OCI-LY1 (cell line): ENCODE data around the gene ANTXR1.

Experiments used
- H2AFZ ChIP-seq: fragments of 200-600 bp; sonication (generic), shearing (Covaris generic); 2 replicates; pipeline ENCODE4 v1.6.0; 2014; ENCODE audit warnings: antibody characterized with exemption, mild to moderate bottlenecking, low read length
- H3F3A ChIP-seq: fragments of 200-600 bp; sonication (generic), shearing (Covaris generic); 2 replicates; pipeline ENCODE4 v1.6.0; 2014; ENCODE audit warnings: mild to moderate bottlenecking, antibody characterized with exemption, low read length, moderate library complexity; ENCODE audit not compliant: insufficient read depth
- H3K27ac ChIP-seq: fragments of 200-600 bp; sonication (generic); 2 replicates; pipeline ENCODE4 v1.5.1; 2014; ENCODE audit warnings: low read length, mixed run types, mild to moderate bottlenecking, low read depth; ENCODE audit not compliant: poor library complexity, severe bottlenecking
- H3K27me3 ChIP-seq: fragments of 200-600 bp; sonication (generic); 2 replicates; pipeline ENCODE4 v1.6.0; 2014; ENCODE audit warnings: antibody characterized with exemption, mild to moderate bottlenecking, low read length, moderate library complexity; ENCODE audit not compliant: insufficient read depth
- H3K36me3 ChIP-seq: fragments of 200-600 bp; sonication (generic); 2 replicates; pipeline ENCODE4 v1.6.1; 2014; ENCODE audit warnings: mild to moderate bottlenecking, antibody characterized with exemption, low read length, moderate library complexity, mixed read lengths; ENCODE audit not compliant: insufficient read depth
- H3K4me1 ChIP-seq: fragments of 200-600 bp; sonication (generic); 2 replicates; pipeline ENCODE4 v1.5.1; 2014; ENCODE audit warnings: mild to moderate bottlenecking, low read length, moderate library complexity; ENCODE audit not compliant: insufficient read depth, severe bottlenecking
- H3K4me2 ChIP-seq: fragments of 200-600 bp; sonication (generic), shearing (Covaris generic); 2 replicates; pipeline ENCODE4 v1.6.1; 2014; ENCODE audit warnings: low read length
- H3K4me3 ChIP-seq: fragments of 200-600 bp; sonication (generic); 2 replicates; pipeline ENCODE4 v1.5.1; 2014; ENCODE audit warnings: low read length, low read depth, mild to moderate bottlenecking, mixed read lengths; ENCODE audit not compliant: poor library complexity, severe bottlenecking
- H3K79me2 ChIP-seq: fragments of 200-600 bp; shearing (Covaris generic); 2 replicates; pipeline ENCODE4 v1.6.1; 2016; ENCODE audit warnings: mixed run types, low read length, mixed read lengths; ENCODE audit not compliant: insufficient read depth
- H3K9ac ChIP-seq: fragments of 200-600 bp; sonication (generic), shearing (Covaris generic); 2 replicates; pipeline ENCODE4 v1.6.1; 2014; ENCODE audit warnings: mild to moderate bottlenecking, low read length, mixed read lengths
- H3K9me2 ChIP-seq: fragments of 200-600 bp; sonication (generic), shearing (Covaris generic); 2 replicates; pipeline ENCODE4 v1.6.1; 2014; ENCODE audit warnings: low read depth, mild to moderate bottlenecking, low read length, mixed read lengths
- H3K9me3 ChIP-seq: fragments of 200-600 bp; shearing (Covaris generic); 2 replicates; pipeline ENCODE4 v1.6.1; 2014; ENCODE audit warnings: low read length, mixed read lengths
- H4K20me1 ChIP-seq: fragments of 200-600 bp; sonication (generic), shearing (Covaris generic); 2 replicates; pipeline ENCODE4 v1.6.0; 2016; ENCODE audit warnings: mild to moderate bottlenecking, low read length; ENCODE audit not compliant: insufficient read depth
- EZH2 ChIP-seq: fragments of 200-600 bp; sonication (generic), shearing (Covaris generic); IDR thresholded peaks from 2 replicates; pipeline ENCODE4 v1.8.0; 2017; ENCODE audit warnings: borderline replicate concordance, mixed run types, mild to moderate bottlenecking, antibody characterized with exemption, low read length, moderate library complexity, mixed read lengths
- TF ChIP-seq, protein P1 (sequence below): fragments of 200-600 bp; sonication (generic), shearing (Covaris generic); IDR thresholded peaks from 2 replicates; pipeline ENCODE4 v1.5.1; 2017; ENCODE audit warnings: mild to moderate bottlenecking, antibody characterized with exemption, low read length, moderate library complexity, mixed read lengths

Gene ANTXR1

DNA sequence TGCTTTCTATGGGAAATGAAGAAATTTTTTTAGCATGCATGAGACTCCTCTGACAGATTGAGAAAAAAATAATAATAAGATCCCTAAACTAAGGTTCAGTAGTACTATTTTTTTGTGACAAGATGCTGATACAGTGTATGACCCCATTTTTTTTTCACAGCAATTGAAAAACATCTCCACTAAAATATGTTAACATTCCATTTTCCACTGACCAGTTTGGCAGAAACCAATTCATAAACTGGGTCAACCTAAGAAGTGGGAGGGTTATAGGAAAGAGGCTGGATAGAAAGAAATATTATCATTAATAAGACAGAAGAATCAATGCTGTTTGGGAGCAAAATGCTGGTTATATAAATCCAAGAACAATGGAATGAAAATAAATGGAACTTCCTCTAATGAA is 182.7 kb downstream of the ANTXR1 start:
- no peaks in the 10 kb centered on the region for H3K9me2 ChIP-seq
- no peaks in the 10 kb centered on the region for H3K4me1 ChIP-seq
- no peak overlapping the region for H2AFZ ChIP-seq
- H3K9ac ChIP-seq: no peak overlapping the region
- TF ChIP-seq, protein P1, sequence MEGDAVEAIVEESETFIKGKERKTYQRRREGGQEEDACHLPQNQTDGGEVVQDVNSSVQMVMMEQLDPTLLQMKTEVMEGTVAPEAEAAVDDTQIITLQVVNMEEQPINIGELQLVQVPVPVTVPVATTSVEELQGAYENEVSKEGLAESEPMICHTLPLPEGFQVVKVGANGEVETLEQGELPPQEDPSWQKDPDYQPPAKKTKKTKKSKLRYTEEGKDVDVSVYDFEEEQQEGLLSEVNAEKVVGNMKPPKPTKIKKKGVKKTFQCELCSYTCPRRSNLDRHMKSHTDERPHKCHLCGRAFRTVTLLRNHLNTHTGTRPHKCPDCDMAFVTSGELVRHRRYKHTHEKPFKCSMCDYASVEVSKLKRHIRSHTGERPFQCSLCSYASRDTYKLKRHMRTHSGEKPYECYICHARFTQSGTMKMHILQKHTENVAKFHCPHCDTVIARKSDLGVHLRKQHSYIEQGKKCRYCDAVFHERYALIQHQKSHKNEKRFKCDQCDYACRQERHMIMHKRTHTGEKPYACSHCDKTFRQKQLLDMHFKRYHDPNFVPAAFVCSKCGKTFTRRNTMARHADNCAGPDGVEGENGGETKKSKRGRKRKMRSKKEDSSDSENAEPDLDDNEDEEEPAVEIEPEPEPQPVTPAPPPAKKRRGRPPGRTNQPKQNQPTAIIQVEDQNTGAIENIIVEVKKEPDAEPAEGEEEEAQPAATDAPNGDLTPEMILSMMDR: no peak
- no peak for TF ChIP-seq EZH2
- H3K4me3 ChIP-seq: no peak overlapping the region
- no peak overlapping the region for H3K4me2 ChIP-seq
- H3K9me3 ChIP-seq: no peaks in the 10 kb centered on the region
- no peaks in the 10 kb centered on the region for H3K36me3 ChIP-seq
- H4K20me1 ChIP-seq: no peaks in the 10 kb centered on the region
- H3K27ac ChIP-seq: no peak overlapping the region
- no peaks in the 10 kb centered on the region for H3K27me3 ChIP-seq
- no peaks in the 10 kb centered on the region for H3F3A ChIP-seq
- H3K79me2 ChIP-seq: no peaks in the 10 kb centered on the region

DNA sequence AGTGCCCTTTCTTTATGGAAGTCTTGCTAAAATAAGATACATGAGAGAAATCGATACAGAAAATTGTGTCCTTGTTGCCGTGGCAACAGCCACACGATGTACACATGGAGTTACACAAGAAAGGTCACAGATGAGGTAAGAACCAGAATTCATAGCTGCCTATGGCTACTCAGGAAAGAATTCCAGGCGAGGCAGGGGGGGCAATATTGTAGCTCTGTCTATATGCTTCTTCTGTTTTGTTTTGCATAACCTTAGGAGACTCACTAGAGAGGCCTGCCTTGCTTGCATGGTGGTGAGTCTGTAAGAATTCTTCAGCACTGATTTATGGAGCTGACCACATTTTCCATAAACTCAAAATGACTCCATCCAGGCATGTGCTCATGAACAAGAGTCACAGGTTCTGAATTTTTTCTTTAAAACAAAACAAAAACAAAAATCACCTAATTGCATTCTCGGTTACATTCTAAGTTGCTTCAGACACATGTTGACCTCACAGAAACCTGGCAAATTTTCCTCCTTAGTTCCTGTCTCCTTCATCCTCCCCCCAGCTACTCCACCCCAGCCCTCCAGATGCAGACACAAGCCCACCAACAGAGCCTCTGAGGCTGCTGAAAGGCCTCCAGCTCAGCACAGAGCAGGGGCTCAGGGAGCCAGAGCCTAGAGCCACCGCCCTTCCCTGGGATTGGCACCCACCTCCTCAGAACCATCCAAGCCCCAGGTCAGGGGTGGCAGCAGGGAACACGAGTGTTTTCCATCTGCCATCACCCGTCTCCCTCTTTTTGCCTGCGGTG is 183.5 kb downstream of the ANTXR1 start:
- Histone ChIP-seq H3K9ac (no peak overlapping the region), H2AFZ (no peak overlapping the region), H3K9me3 (no peaks in the 10 kb centered on the region), H3K27ac (no peak overlapping the region), H3K4me2 (no peak overlapping the region), H3K4me1 (no peaks in the 10 kb centered on the region), H3K9me2 (no peaks in the 10 kb centered on the region), H3K4me3 (no peak overlapping the region), H3K36me3 (no peaks in the 10 kb centered on the region), H3K27me3 (no peaks in the 10 kb centered on the region), H4K20me1 (no peaks in the 10 kb centered on the region), H3K79me2 (no peaks in the 10 kb centered on the region), H3F3A (no peaks in the 10 kb centered on the region)
- no peak for TF ChIP-seq EZH2
- TF ChIP-seq, protein P1: no peak

DNA sequence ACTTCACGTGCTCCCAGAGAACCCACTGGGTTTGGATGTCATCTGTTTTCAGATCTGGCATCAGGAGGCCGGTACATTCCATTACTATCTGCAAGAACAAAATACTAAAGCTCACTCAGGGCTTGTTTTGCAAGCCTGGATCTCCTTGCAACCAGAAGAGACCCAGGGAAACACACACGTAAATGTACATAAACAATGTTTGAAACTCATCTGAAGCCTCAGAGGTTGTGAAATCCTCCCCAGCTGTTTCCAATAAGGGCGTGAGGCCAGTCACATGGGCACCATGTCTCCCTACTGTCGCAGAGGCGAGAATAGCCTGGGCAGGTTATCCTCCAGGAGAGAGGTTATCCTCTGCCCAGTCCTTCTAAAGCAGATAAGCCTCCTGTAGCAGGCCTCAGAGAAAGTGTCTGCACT is 187.1 kb downstream of the ANTXR1 start:
- no peak overlapping the region for H3K4me3 ChIP-seq
- no peaks in the 10 kb centered on the region for H3K36me3 ChIP-seq
- H4K20me1 ChIP-seq: no peaks in the 10 kb centered on the region
- H3F3A ChIP-seq: no peaks in the 10 kb centered on the region
- H3K4me1 ChIP-seq: no peaks in the 10 kb centered on the region
- no peak overlapping the region for H3K27ac ChIP-seq
- no peak overlapping the region for H3K4me2 ChIP-seq
- H3K27me3 ChIP-seq: no peaks in the 10 kb centered on the region
- H3K9me2 ChIP-seq: no peaks in the 10 kb centered on the region
- H3K9me3 ChIP-seq: no peaks in the 10 kb centered on the region
- TF ChIP-seq, protein P1: no peak
- no peak for TF ChIP-seq EZH2
- H3K79me2 ChIP-seq: no peaks in the 10 kb centered on the region
- no peak overlapping the region for H3K9ac ChIP-seq
- H2AFZ ChIP-seq: no peak overlapping the region
